GM12878 (cell line): ENCODE results near the gene DIP2B.

Experiments used
- MYB ChIP-seq: fragments of 150-350 bp; IDR thresholded peaks from 2 replicates; pipeline ENCODE4 v1.6.1; 2014; ENCODE audit warnings: mild to moderate bottlenecking, low read depth, low read length, borderline replicate concordance
- MYC ChIP-seq: IDR thresholded peaks from 2 replicates; pipeline ENCODE4 v1.6.1; 2011; ENCODE audit warnings: mild to moderate bottlenecking, low read length, moderate library complexity, inconsistent platforms; ENCODE audit not compliant: insufficient read depth, insufficient replicate concordance, insufficient read length, severe bottlenecking
- POLR2A ChIP-seq: IDR thresholded peaks from 2 replicates; pipeline ENCODE4 v1.6.1; 2011; ENCODE audit warnings: low read depth, mild to moderate bottlenecking, low read length
- POLR2AphosphoS5 ChIP-seq: IDR thresholded peaks from 2 replicates; pipeline ENCODE4 v1.6.1; 2011; ENCODE audit warnings: mild to moderate bottlenecking, low read length, inconsistent platforms
- ZNF592 ChIP-seq: fragments of 450-650 bp; IDR thresholded peaks from 2 replicates; pipeline ENCODE4 v1.6.1; 2017; ENCODE audit warnings: mild to moderate bottlenecking, moderate library complexity
- TF ChIP-seq, protein P1 (sequence below), 3 experiments: IDR thresholded peaks in 2 of 3; conservative IDR thresholded peaks in 1 of 3; 2 replicates each; pipeline ENCODE4 v1.5.1; 2011; ENCODE audit warnings: low read depth in 3 of 3, low read length in 3 of 3, mild to moderate bottlenecking in 3 of 3, control low read depth in 2 of 3, moderate library complexity in 2 of 3, inconsistent platforms in 1 of 3, mixed read lengths in 1 of 3; ENCODE audit not compliant: control insufficient read depth in 2 of 3, insufficient read depth in 1 of 3; ENCODE audit errors: extremely low read depth in 1 of 3
- TF ChIP-seq, protein P2 (sequence below): IDR thresholded peaks from 2 replicates; pipeline ENCODE4 v1.6.1; 2012; ENCODE audit warnings: low read depth, low read length, improper control_type of control experiment

GRCh38 chr12:50739611-50740010, 234.8 kb downstream of the DIP2B start:
- TF ChIP-seq, protein P1, sequence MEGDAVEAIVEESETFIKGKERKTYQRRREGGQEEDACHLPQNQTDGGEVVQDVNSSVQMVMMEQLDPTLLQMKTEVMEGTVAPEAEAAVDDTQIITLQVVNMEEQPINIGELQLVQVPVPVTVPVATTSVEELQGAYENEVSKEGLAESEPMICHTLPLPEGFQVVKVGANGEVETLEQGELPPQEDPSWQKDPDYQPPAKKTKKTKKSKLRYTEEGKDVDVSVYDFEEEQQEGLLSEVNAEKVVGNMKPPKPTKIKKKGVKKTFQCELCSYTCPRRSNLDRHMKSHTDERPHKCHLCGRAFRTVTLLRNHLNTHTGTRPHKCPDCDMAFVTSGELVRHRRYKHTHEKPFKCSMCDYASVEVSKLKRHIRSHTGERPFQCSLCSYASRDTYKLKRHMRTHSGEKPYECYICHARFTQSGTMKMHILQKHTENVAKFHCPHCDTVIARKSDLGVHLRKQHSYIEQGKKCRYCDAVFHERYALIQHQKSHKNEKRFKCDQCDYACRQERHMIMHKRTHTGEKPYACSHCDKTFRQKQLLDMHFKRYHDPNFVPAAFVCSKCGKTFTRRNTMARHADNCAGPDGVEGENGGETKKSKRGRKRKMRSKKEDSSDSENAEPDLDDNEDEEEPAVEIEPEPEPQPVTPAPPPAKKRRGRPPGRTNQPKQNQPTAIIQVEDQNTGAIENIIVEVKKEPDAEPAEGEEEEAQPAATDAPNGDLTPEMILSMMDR (IDR thresholded peaks at IDR 0.05 in 2 of 3, conservative IDR thresholded peaks at IDR 0.05 in 1 of 3; ENCODE audit: control insufficient read depth in 2 of 3, extremely low read depth in 1 of 3, insufficient read depth in 1 of 3, low read depth in 3 of 3, low read length in 3 of 3) = no peak
- TF ChIP-seq MYB (no peak), MYC (no peak), ZNF592 (no peak), POLR2AphosphoS5 (no peak), POLR2A (no peak)
- TF ChIP-seq, protein P2, sequence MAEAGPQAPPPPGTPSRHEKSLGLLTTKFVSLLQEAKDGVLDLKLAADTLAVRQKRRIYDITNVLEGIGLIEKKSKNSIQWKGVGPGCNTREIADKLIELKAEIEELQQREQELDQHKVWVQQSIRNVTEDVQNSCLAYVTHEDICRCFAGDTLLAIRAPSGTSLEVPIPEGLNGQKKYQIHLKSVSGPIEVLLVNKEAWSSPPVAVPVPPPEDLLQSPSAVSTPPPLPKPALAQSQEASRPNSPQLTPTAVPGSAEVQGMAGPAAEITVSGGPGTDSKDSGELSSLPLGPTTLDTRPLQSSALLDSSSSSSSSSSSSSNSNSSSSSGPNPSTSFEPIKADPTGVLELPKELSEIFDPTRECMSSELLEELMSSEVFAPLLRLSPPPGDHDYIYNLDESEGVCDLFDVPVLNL = no peak
